ENCODE measurements around the gene LRMDA. TPM values are rescaled to one million over a fixed set of nuclear protein-coding genes. Genes with fewer than 3 reads are reported as not detected.

LRMDA gene
- total RNA-seq, 3 donors from 2014 or later = 8.3 to 17.1 (median 11.1) TPM

GRCh38 chr10:75825661-75826060, 394.2 kb downstream of the LRMDA start:
- Histone ChIP-seq H3K4me1 (no peaks in the 10 kb centered on the region), H3K4me3 (no peak overlapping the region), H3K27me3 (no peaks in the 10 kb centered on the region), H3K27ac (no peak overlapping the region), H3K36me3 (no peaks in the 10 kb centered on the region), H3K9me3 (no peaks in the 10 kb centered on the region)
- no peak for TF ChIP-seq CTCF (IDR thresholded peaks at IDR 0.05)
- no peak for TF ChIP-seq POLR2A (IDR thresholded peaks at IDR 0.05)
- TF ChIP-seq POLR2AphosphoS5 (IDR thresholded peaks at IDR 0.05) = no peak
- intact Hi-C loops (cut with DNase I; ENCODE audit: low total_unique reads) = no loop called here
- DNase-seq (ENCODE audit: low spot score in 2 of 2) = no peak

DNA sequence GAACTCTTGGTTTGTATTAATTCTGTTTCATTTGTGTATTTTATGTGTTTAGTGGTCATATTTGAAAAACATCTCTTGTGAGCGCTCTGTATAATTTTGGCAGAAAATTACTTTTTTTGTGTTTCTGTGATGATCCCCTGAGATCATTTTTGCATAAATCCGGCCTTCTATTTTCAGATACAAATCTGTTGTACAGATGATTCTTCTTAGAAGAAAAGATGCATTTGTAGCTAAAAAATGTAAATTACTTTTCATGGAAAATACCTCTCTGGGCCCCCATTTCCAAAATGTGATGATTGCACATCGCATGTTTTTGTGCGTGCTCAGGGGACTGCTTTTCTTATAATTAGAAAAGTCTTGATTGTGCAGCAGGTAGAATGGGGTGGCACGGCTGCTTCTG, 395.4 kb downstream of the LRMDA start:
- no peaks in the 10 kb centered on the region for H3K4me1 ChIP-seq
- no peak for DNase-seq (ENCODE audit: low spot score in 2 of 2)
- no peaks in the 10 kb centered on the region for H3K9me3 ChIP-seq
- H3K36me3 ChIP-seq = no peaks in the 10 kb centered on the region
- no peak overlapping the region for H3K27ac ChIP-seq
- intact Hi-C loops (cut with DNase I; ENCODE audit: low total_unique reads) = no loop called here
- H3K4me3 ChIP-seq = no peak overlapping the region
- no peaks in the 10 kb centered on the region for H3K27me3 ChIP-seq
- TF ChIP-seq CTCF (IDR thresholded peaks at IDR 0.05) (no peak), POLR2A (IDR thresholded peaks at IDR 0.05) (no peak), POLR2AphosphoS5 (IDR thresholded peaks at IDR 0.05) (no peak)

GRCh38 chr10:75827587-75828021, 396.2 kb downstream of the LRMDA start:
- Histone ChIP-seq H3K27me3 (no peaks in the 10 kb centered on the region), H3K4me3 (no peak overlapping the region), H3K4me1 (no peaks in the 10 kb centered on the region), H3K27ac (no peak overlapping the region), H3K9me3 (no peaks in the 10 kb centered on the region), H3K36me3 (no peaks in the 10 kb centered on the region)
- intact Hi-C loops (cut with DNase I; ENCODE audit: low total_unique reads) = no loop called here
- no peak for TF ChIP-seq POLR2A (IDR thresholded peaks at IDR 0.05)
- no peak for TF ChIP-seq CTCF (IDR thresholded peaks at IDR 0.05)
- no peak for TF ChIP-seq POLR2AphosphoS5 (IDR thresholded peaks at IDR 0.05)
- DNase-seq (ENCODE audit: low spot score in 2 of 2) = no peak

DNA sequence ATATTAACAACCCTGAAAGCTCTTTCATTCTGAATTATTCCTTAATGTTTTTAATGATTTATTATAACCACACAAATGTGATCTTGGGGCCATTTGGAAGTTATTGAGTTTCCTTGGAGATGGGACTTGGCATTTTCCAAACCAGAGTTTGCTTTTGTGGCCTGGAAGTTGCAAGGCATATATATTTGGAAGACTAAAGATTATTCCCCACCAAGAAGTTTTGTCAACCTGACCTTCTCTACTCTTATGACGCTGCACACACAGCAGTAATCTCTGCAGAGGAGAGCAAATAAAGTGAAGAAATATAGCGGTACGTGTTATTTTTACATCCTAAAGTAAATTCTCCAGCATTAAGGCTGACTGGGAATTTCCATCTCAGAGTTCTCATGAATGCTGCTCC, 397.0 kb downstream of the LRMDA start:
- no peak for DNase-seq (ENCODE audit: low spot score in 2 of 2)
- Histone ChIP-seq H3K27ac (no peak overlapping the region), H3K4me3 (no peak overlapping the region), H3K9me3 (no peaks in the 10 kb centered on the region), H3K36me3 (no peaks in the 10 kb centered on the region), H3K4me1 (no peaks in the 10 kb centered on the region), H3K27me3 (no peaks in the 10 kb centered on the region)
- no peak for TF ChIP-seq CTCF (IDR thresholded peaks at IDR 0.05)
- TF ChIP-seq POLR2AphosphoS5 (IDR thresholded peaks at IDR 0.05) = no peak
- TF ChIP-seq POLR2A (IDR thresholded peaks at IDR 0.05) = no peak
- intact Hi-C loops (cut with DNase I; ENCODE audit: low total_unique reads) = no loop called here

GRCh38 chr10:75836064-75836463, 404.6 kb downstream of the LRMDA start:
- Histone ChIP-seq H3K4me3 (no peak overlapping the region), H3K4me1 (no peaks in the 10 kb centered on the region), H3K36me3 (no peaks in the 10 kb centered on the region), H3K27ac (no peak overlapping the region), H3K9me3 (no peaks in the 10 kb centered on the region), H3K27me3 (no peaks in the 10 kb centered on the region)
- no peak for TF ChIP-seq POLR2A (IDR thresholded peaks at IDR 0.05)
- no peak for TF ChIP-seq CTCF (IDR thresholded peaks at IDR 0.05)
- no peak for DNase-seq (ENCODE audit: low spot score in 2 of 2)
- intact Hi-C loops (cut with DNase I; ENCODE audit: low total_unique reads) = no loop called here
